ENCODE measurements around the gene PKP4. TPM values are rescaled to one million over a fixed set of nuclear protein-coding genes. Genes with fewer than 3 reads are reported as not detected.

Gene PKP4
- total and polyA plus RNA-seq, 7 donors = 6.8 to 23.8 (median 18.0) TPM

GRCh38 chr2:158610059-158610458, 153.3 kb downstream of the PKP4 start:
- no peak overlapping the region for H3K4me3 ChIP-seq
- no peak for TF ChIP-seq CTCF (IDR thresholded peaks at IDR 0.05)
- no peaks in the 10 kb centered on the region for H3K4me1 ChIP-seq
- no peaks in the 10 kb centered on the region for H3K36me3 ChIP-seq (ENCODE audit: insufficient read depth in 1 of 2, low read depth in 1 of 2)
- no peak for ATAC-seq
- intact Hi-C loops (cut with DNase I) = no loop called here
- H3K9me3 ChIP-seq = no peaks in the 10 kb centered on the region
- no peak for DNase-seq
- no peak overlapping the region for H3K27ac ChIP-seq
- no peaks in the 10 kb centered on the region for H3K27me3 ChIP-seq (ENCODE audit: insufficient read depth in 3 of 3, low read length in 2 of 3)
- WGBS, 3 donors = 94 to 95% (median 95%) methylated on average over 4 of the region's 4 CpGs

- WGBS, 3 donors = 64 to 86% (median 81%) methylated on average over 3 of the region's 3 CpGs
- H3K27me3 ChIP-seq (ENCODE audit: insufficient read depth in 3 of 3, low read length in 2 of 3) = no peaks in the 10 kb centered on the region
- DNase-seq = no peak
- H3K4me3 ChIP-seq = no peak overlapping the region
- H3K36me3 ChIP-seq (ENCODE audit: insufficient read depth in 1 of 2, low read depth in 1 of 2) = peaks cover 0 to 8% of the 10 kb centered on the region in 2 donors
- intact Hi-C loops (cut with DNase I) = no loop called here
- no peaks in the 10 kb centered on the region for H3K4me1 ChIP-seq
- H3K9me3 ChIP-seq = no peaks in the 10 kb centered on the region
- H3K27ac ChIP-seq = no peak overlapping the region
- ATAC-seq = no peak
- no peak for TF ChIP-seq CTCF (IDR thresholded peaks at IDR 0.05)
These were observed 159.8 kb downstream of the PKP4 start for GRCh38 chr2:158616480-158617000.

GRCh38 chr2:158618891-158619490, 162.2 kb downstream of the PKP4 start:
- DNase-seq (no peak), ATAC-seq (no peak)
- Histone ChIP-seq H3K36me3 (ENCODE audit: insufficient read depth in 1 of 2, low read depth in 1 of 2) (peaks cover 0 to 21% of the 10 kb centered on the region in 2 donors), H3K9me3 (no peaks in the 10 kb centered on the region), H3K27me3 (ENCODE audit: insufficient read depth in 3 of 3, low read length in 2 of 3) (no peaks in the 10 kb centered on the region), H3K4me1 (no peaks in the 10 kb centered on the region), H3K4me3 (no peak overlapping the region), H3K27ac (no peak overlapping the region)
- intact Hi-C loops (cut with DNase I) = no loop called here
- 82 to 88% (median 87%) methylated on average over 4 of the region's 4 CpGs for WGBS, 3 donors
- no peak for TF ChIP-seq CTCF (IDR thresholded peaks at IDR 0.05)

GRCh38 chr2:158619496-158619895, 162.7 kb downstream of the PKP4 start:
- Histone ChIP-seq H3K36me3 (ENCODE audit: insufficient read depth in 1 of 2, low read depth in 1 of 2) (peaks cover 0 to 23% of the 10 kb centered on the region in 2 donors), H3K27me3 (ENCODE audit: insufficient read depth in 3 of 3, low read length in 2 of 3) (no peaks in the 10 kb centered on the region), H3K9me3 (no peaks in the 10 kb centered on the region), H3K4me1 (no peaks in the 10 kb centered on the region), H3K4me3 (no peak overlapping the region), H3K27ac (no peak overlapping the region)
- DNase-seq = no peak
- 98 to 100% (median 98%) methylated on average over 2 of the region's 2 CpGs for WGBS, 3 donors
- intact Hi-C loops (cut with DNase I) = no loop called here
- ATAC-seq = peak in 1 of 4 donors; percentile 24
- TF ChIP-seq CTCF (IDR thresholded peaks at IDR 0.05) = no peak

- Histone ChIP-seq H3K9me3 (no peaks in the 10 kb centered on the region), H3K4me3 (no peak overlapping the region), H3K27me3 (ENCODE audit: insufficient read depth in 3 of 3, low read length in 2 of 3) (no peaks in the 10 kb centered on the region), H3K4me1 (no peaks in the 10 kb centered on the region), H3K36me3 (ENCODE audit: insufficient read depth in 1 of 2, low read depth in 1 of 2) (peaks cover 0 to 34% of the 10 kb centered on the region in 2 donors), H3K27ac (no peak overlapping the region)
- 72 to 87% (median 77%) methylated on average over 2 of the region's 2 CpGs for WGBS, 3 donors
- DNase-seq (no peak), ATAC-seq (no peak)
- no peak for TF ChIP-seq CTCF (IDR thresholded peaks at IDR 0.05)
- intact Hi-C loops (cut with DNase I) = loop anchor here in 1 of 2 donors (10.0 kb wide), 1 partner anchor 166 kb away; the partner anchor contains the start of genes CCDC148 and PKP4
These were observed 163.9 kb downstream of the PKP4 start for GRCh38 chr2:158620656-158621055.
